H1 (cell line): ENCODE measurements around the gene STBD1. TPM values are rescaled to one million over a fixed set of nuclear protein-coding genes. Genes with fewer than 3 reads are reported as not detected.

ENCODE experiments used
- ATF3 ChIP-seq: IDR thresholded peaks from 2 replicates; pipeline ENCODE4 v1.6.1; 2011; ENCODE audit warnings: low read depth, mild to moderate bottlenecking, low read length; ENCODE audit not compliant: insufficient read depth
- BACH1 ChIP-seq: IDR thresholded peaks from 2 replicates; pipeline ENCODE4 v1.6.1; 2012; ENCODE audit warnings: low read length, improper control_type of control experiment
- BCL11A ChIP-seq, 2 experiments: IDR thresholded peaks; one replicate each; pipeline ENCODE4 v1.6.1; 2011; ENCODE audit warnings: low read depth in 2 of 2, low read length in 2 of 2, mild to moderate bottlenecking in 2 of 2
- POU5F1 ChIP-seq: IDR thresholded peaks from 2 replicates; pipeline ENCODE4 v1.6.1; 2011; ENCODE audit warnings: low read depth, mild to moderate bottlenecking, low read length, moderate library complexity
- TAF1 ChIP-seq: IDR thresholded peaks from 2 replicates; pipeline ENCODE4 v1.6.1; 2011; ENCODE audit warnings: mild to moderate bottlenecking, low read depth, low read length
- polyA plus RNA-seq, 7 experiments: library from polyadenylated mRNA; depleted of rRNA in 3 of 7; stranded (reverse) in 5 of 7; unstranded in 2 of 7; fragments of >200 nt in 5 of 7; fragments of 200-250 nt in 2 of 7; gene quantifications; 1 replicate in 5 of 7; 2 replicates in 1 of 7; 4 replicates in 1 of 7; pipeline versions ENCODE4 v1.2.1 to v1.2.3, GENCODE V29; 2011 to 2013; ENCODE audit warnings: missing spikeins in 2 of 7, mixed read lengths in 2 of 7
- total RNA-seq: library from RNA; stranded (reverse); fragmentation: NEBNext Ultra II Directional; extraction: Animal tissue kit (Norgen Biotek cat#: 25700); gene quantifications from 2 replicates; pipeline ENCODE4 v1.2.1, GENCODE V29; 2021

The STBD1 gene
- total and polyA plus RNA-seq, 2 of the 8 experiments (the other 6 are each of a cell fraction or from before 2014, with no cell fraction given) = 0.45 to 1.7 TPM

- TF ChIP-seq BACH1 (no peak), POU5F1 (no peak), ATF3 (no peak), TAF1 (no peak), BCL11A (IDR thresholded peaks at IDR 0.05; ENCODE audit: low read depth in 2 of 2, low read length in 2 of 2) (no peak)
These were observed 49.6 kb upstream of the STBD1 start (continued) for GRCh38 chr4:76256968-76257367.
